Sigmoid colon (tissue), 4 donors: ENCODE results near the gene PARD3.
A peak's percentile ranks its signal among the peaks of the same experiment; 100 is the strongest.

Experiments
- EP300 ChIP-seq, 4 donors: sonication (generic); formaldehyde crosslinking; IDR thresholded peaks; one replicate each; pipeline ENCODE4 v1.6.1; 2017; ENCODE audit warnings: antibody characterized with exemption in 4 of 4
- TF ChIP-seq, protein P1 (sequence below), 4 experiments: fragments of 450-650 bp in 3 of 4; fragments of 200-600 bp in 1 of 4; IDR thresholded peaks; one replicate each; pipeline ENCODE4 v1.5.1; 2016 to 2019; ENCODE audit warnings: antibody characterized with exemption in 4 of 4, mild to moderate bottlenecking in 3 of 4, moderate library complexity in 2 of 4

DNA sequence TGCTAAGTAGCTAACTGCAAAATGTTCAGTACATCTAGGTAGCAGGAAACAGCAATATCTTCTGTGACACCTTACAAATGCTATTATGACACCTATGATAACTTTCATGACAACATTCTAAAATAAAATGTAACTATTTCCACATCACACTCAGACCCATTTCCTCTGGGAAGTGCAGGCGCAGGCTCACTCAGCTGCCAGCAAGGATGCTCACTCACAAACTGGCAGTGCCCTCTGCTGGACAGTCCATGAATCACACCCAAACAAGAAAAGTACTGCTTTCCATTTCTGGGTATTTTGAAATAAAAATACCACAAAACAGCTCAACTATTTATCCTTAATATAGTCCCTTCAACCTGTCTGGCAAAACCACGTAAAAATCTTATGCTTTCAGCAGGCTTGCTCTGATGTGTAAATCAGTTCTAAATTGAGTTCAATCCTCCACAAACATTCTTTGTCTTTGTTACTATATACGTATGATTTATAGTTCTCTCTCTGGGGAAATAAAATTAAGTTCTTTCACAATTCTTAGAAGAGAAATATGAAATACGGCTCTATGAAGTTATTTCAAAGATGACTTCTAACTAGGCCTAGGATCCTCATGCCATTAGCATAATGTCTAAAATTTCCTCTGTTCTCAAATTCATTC lies 176.6 kb downstream of the PARD3 start:
- TF ChIP-seq EP300 (IDR thresholded peaks at IDR 0.05): no peak
- TF ChIP-seq, protein P1, sequence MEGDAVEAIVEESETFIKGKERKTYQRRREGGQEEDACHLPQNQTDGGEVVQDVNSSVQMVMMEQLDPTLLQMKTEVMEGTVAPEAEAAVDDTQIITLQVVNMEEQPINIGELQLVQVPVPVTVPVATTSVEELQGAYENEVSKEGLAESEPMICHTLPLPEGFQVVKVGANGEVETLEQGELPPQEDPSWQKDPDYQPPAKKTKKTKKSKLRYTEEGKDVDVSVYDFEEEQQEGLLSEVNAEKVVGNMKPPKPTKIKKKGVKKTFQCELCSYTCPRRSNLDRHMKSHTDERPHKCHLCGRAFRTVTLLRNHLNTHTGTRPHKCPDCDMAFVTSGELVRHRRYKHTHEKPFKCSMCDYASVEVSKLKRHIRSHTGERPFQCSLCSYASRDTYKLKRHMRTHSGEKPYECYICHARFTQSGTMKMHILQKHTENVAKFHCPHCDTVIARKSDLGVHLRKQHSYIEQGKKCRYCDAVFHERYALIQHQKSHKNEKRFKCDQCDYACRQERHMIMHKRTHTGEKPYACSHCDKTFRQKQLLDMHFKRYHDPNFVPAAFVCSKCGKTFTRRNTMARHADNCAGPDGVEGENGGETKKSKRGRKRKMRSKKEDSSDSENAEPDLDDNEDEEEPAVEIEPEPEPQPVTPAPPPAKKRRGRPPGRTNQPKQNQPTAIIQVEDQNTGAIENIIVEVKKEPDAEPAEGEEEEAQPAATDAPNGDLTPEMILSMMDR (IDR thresholded peaks at IDR 0.05): peak; percentile 85 to 92 (median 88)
